NCI-H460 (cell line): Measurements from ENCODE around the gene DAP. TPM values are rescaled to one million over a fixed set of nuclear protein-coding genes. Genes with fewer than 3 reads are reported as not detected.
"Not testable (repeated sequence)": the region's sequence is repeated elsewhere in the genome, so short reads cannot be mapped to it uniquely, and the experiment has no call there.

Experiments
- DNase-seq: peaks from one replicate; pipeline ENCODE4 v3.0.0-alpha.2; 2016; ENCODE audit warnings: low read depth; ENCODE audit errors: extremely low read depth
- small RNA-seq, 2 experiments: library from RNA; depleted of rRNA; stranded (forward); fragments of <200 nt; gene quantifications; one replicate each; pipeline ENCODE3, GENCODE V24; 2014
- total RNA-seq: library from RNA; depleted of rRNA; stranded (reverse); fragments of >200 nt; shearing (Covaris generic); gene quantifications from 2 replicates; pipeline ENCODE4 v1.2.3, GENCODE V29; 2014; rRNA removed

DAP gene
- total RNA-seq, 1 experiment from 2014 or later = 10.8 TPM

DNA sequence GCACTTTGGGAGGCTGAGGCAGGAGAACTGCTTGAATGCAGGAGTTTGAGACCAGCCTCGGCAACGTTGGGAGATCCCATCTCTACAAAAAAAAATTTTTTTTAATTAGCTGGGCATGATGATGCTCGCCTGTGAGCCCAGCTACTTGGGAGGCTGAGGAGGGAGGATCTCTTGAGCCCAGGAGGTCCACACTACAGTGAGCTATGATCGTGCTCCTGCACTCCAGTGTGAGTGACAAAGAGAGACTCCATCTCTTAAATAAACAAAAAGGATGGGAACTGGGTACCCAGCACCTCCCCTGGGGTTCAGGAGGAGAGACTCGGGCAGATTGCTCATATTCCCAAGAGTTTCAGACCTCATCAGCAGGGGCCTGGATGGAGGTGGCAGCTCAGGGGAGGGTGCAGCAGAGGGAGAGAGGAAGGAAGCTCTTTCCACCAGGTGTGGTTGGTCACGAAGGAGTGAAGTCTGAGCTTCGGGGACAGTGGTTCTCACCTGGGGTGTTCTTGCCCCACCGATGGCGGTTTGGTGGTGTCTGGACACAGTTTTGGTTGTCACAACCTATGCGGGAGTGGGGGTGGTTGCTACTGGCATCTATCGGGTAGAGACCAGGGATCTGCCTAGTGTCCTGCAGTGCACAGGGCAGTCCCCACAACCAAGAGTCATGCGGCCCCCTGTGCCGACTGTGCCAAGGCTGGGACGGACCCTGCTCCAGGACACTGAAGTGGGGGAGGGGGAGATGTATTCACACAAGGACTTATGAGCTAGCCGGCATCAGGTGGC, 124.5 kb downstream of the DAP start:
- no peak for DNase-seq

DNA sequence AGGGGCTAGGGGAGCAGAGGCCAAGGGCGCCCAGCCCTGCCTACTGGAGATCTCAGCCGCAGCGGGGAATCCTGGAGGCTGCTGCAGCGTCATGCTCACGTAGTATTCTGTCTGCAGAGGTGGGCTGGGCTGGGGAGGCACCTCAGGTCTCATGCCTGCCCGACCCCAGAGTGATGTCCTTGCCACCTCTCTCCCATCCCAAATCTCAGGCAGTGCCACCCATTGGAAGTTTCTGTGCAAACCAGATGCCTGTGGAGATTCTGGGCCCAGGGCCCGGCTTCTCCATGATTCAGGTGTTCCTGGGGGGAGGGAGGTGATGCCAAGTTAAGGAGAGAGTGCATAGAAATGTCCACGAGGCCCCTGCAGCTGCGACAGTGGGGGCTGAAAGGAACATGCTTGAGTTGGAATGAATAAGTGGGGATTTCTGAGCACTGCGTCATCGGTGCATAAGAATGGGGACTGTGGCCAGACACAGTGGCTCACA, 125.1 kb downstream of the DAP start:
- no peak for DNase-seq

DNA sequence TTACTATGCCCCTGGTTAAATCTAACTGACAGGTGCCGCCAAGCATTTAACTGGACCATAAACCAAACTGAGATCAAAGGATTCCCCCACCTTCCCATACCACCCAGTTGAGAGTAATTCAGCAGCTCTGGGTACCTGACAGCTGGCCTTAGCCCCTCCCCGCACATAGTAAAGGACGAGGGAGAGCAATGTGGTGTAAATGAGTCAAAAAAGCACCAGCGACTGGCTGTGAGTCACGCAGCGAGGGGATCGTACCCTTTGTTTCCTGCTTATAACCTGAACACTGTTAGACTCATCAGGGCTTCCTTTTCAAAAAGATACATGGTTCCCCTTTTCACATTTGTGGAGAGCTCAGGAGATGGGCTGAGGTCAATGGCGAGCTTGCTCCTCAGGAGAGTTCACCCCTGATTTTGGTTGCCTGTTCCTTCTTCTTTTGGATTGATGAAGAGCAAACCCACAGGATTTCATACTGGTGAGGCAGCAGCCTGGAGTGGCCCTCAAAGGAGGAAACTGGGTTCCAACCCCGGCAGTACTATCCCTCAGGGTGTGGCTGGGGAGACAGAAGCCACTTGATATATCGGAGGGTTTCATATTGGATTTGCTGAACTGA, 125.7 kb downstream of the DAP start:
- DNase-seq = no peak

DNA sequence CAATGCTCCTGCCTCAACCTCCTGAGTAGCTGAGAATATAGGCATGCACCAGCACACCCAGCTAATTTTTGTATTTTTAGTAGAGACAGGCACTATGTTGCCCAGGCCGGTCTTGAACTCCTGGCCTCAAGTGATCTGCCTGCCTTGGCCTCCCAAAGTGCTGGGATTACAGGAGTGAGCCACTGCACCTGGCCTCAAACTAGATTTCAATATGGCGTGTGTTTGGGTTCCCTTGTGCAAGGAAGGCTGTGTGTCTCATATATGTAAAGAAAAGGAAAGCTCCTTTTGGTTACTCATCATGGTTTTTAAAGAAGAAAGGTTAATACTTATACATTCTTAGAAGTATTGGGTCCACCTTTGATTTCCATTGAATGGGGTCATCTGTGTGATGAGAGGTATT, 126.5 kb downstream of the DAP start:
- no peak for DNase-seq

DNA sequence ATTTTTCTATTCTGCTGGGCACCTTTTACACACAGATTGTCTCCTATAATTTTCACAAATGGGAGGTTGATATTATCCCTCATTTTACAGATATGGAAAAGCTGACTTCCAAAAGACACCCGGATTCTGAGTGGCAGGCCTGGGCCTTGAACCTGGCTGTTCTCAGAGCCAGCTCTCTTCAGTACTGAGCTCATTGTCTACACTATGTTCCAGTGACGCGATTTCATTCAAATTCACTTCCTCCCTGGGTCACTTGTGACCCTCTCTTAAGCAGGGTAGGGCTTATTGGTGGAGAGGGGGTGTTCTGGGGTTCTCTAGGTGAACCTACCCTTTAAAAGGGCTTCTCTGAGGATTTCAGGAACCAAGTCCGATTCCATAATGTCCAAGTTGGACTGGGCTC, 127.0 kb downstream of the DAP start:
- no peak for DNase-seq

DNA sequence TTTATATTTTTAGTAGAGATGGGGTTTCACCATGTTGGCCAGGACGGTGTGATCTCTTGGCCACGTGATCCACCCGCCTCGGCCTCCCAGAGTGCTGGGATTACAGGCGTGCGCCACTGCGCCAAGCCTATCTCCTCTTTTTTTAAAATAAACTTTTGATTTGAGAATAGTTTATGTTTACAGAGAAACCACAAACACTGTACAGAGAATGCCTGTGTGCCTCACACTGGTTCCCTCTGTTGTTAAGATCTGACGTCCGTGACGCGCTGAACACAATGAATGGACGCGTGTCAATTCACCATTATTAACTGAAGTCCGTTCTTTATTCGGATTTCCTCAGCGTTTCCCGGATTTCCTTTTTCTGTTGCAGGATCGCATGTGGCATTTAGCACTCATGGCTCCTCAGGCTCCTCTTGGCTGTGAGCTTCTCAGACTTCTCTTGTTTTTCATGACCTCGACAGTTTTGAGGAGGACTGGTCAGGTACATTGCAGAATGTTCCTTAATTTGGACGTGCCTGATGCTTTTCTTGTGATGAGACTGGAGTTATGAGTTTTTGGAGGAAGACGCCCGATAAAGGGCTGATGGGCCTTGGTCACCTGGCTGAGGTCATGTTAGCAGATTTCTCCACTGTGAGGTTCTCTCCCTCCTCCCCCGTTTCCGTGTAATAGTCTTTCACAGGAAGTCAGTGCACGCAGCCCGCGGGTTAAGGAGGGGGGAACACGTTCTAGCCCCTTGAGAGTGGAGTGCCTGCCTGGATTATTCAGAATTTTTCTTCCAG, 127.6 kb downstream of the DAP start:
- no peak for DNase-seq

DNA sequence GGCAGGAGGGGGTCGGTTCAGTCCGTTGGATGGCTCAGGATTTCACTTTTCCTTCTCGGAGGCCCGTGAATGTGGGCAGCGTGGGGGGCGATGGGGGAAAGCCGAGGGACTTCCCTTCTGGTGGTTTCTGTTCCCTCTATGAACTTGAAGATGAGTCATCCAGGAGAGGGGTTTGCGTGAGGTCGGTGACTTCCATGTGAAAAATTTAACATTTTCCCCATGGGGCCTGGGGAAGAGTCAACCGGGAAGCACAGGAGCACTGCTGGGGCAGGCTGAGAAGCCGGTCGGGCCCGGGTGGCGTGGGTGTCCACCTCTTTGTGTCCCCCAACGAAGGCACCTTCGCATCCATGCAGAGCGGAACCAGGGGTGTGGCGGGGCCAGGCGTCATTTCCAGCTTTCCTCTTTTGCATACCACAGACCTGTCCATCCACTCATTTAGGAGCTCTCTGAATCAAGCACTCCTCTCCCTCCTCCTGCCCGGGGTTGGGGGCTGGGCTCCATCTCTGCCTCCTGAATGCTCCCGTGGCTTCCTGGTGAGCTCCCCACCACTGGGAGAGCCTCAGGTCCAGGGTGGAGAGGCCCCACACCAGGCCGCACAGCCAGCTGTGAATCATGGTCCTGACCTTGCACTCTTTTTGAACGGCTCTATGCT, 128.8 kb downstream of the DAP start:
- DNase-seq = no peak

DNA sequence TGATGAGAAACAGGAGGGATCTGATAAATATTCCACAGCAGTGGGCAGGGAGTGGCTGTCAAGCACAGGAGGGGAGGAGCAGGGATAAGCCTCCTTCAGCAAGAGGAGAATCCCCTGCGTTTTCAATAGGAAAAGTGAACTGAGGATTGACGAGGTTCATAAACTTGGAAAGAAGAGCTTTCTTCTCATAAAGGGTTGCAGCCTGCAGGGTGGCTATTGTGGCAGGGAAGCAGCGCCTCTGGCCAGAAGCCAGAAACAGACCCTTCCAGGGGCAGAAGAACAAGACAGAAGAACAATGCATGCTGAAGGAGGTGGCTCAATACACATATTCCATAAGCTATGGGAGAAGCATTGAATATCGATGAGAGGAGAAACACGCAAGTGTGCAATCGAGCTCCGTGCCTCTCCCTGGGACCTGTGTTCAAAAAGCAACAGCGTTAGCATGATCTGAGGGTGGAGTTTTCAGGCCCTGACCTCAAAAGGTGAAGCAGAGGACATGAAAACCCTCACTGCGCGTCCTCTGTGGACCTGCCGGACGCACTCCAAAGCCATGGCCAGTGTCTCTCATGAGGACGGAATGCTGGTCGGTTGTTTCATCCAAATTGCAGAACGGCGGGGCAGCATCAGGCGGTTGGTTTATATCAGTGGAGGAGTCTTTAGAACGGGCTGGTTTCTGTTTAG, 129.6 kb downstream of the DAP start:
- no peak for DNase-seq

DNA sequence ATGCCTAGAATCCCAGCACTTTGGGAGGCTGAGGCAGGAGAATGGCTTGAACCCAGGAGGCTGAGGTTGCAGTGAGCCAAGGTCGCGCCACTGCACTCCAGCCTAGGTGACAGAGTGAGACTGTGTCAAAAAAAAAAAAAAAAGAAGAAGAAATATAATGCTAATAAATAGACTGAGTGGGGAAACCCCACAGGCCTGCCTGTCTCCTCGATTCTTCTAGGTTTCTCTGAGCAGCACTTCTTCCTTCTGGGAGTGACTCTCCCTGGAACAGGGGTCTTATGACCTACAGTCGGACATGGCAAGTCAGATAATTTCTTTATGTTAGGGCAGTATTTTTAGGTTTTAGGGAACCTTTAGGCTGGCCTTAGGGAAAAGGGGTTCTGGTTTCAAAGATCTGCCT, 130.3 kb downstream of the DAP start:
- DNase-seq = not testable (repeated sequence)

DNA sequence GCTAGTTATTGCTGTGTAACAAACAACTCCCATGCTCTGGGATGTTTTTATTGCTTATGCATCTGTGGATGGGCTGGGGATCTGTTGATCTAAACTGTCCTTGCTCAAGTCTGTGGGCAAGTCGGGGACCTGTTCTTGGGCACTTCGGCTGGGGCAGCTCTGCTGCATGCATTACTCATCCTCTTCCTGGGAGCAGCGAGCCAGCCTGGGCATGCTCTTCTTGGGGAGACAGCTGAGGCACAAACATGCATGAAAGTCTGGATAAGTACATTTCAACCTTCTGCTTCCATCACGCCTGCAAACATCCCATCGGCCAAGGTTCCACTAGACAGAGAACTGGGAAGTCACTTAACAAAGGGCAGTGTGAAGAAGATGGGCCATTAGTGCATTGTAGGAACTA, 130.9 kb downstream of the DAP start:
- no peak for DNase-seq

DNA sequence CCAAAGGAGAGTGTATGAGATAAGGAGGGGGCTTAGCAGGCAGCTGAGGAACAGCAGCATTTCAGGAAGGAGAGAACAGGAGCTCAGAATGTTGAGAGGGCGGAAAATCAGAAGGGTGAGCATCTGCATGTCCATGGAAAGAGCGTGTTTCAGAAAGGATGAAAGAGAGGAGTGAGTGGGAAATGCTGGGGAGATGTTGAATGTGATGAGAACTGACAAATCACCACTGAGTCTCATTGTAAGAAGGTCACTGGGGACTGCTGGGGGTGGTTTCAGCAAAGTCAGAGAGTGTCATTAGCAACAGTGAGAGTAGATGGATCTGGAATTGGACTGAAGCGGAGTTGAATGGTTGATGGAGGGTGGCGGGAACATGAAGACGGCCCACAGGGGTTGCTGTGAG, 131.4 kb downstream of the DAP start:
- DNase-seq = no peak

Small RNAs within 50 kb of the gene (small RNA-seq; reads per million reads assigned to genes)
- gene AC012629.4 = 0 to 0.02 reads per million in 2 experiments

Other genes with a start within 250 kb of the DAP start
- 7.2 and 8.4 TPM in 2 replicates for gene ANKRD33B, start 197.2 kb downstream of the DAP start, total RNA-seq